Astrocyte (in vitro differentiated cells and primary cell): Measurements from ENCODE around the gene AOAH. TPM values are rescaled to one million over a fixed set of nuclear protein-coding genes. Genes with fewer than 3 reads are reported as not detected.

Source experiments
- DNase-seq: peaks from one replicate; pipeline ENCODE4 v3.0.0-alpha.2; 2010; ENCODE audit warnings: low read depth
- FAIRE-seq: peaks from 2 replicates; lab custom pipeline; 2011; peaks lifted over from hg19 to GRCh38; lab: Jason Lieb, UNC
- H2AFZ ChIP-seq: 2 replicates; pipeline ENCODE4 v1.6.0; 2012; ENCODE audit warnings: low read depth, low read length, inconsistent platforms
- H3K27ac ChIP-seq: 2 replicates; pipeline ENCODE4 v1.5.1; 2011; ENCODE audit warnings: low read depth, low read length, inconsistent platforms
- H3K27me3 ChIP-seq: 2 replicates; pipeline ENCODE4 v1.6.0; 2011; ENCODE audit warnings: low read length, inconsistent platforms; ENCODE audit not compliant: insufficient read depth
- H3K36me3 ChIP-seq: 2 replicates; pipeline ENCODE4 v1.5.1; 2011; ENCODE audit warnings: low read length, inconsistent platforms; ENCODE audit not compliant: insufficient read depth
- H3K4me1 ChIP-seq: 2 replicates; pipeline ENCODE4 v1.5.1; 2011; ENCODE audit warnings: low read length, inconsistent platforms; ENCODE audit not compliant: insufficient read depth
- H3K4me2 ChIP-seq: 2 replicates; pipeline ENCODE4 v1.6.0; 2012; ENCODE audit warnings: low read length, inconsistent platforms
- H3K4me3 ChIP-seq: 2 replicates; pipeline ENCODE4 v1.5.1; 2011; ENCODE audit warnings: low read depth, mild to moderate bottlenecking, low read length, inconsistent platforms; ENCODE audit not compliant: insufficient read depth
- H3K79me2 ChIP-seq: 2 replicates; pipeline ENCODE4 v1.6.0; 2012; ENCODE audit warnings: mild to moderate bottlenecking, low read length, inconsistent platforms; ENCODE audit not compliant: insufficient read depth
- H3K9ac ChIP-seq: 2 replicates; pipeline ENCODE4 v1.6.0; 2012; ENCODE audit warnings: mild to moderate bottlenecking, low read length, inconsistent platforms
- H3K9me3 ChIP-seq: 2 replicates; pipeline ENCODE4 v1.5.1; 2012; ENCODE audit warnings: low read depth, mild to moderate bottlenecking, low read length, inconsistent platforms; ENCODE audit not compliant: insufficient read depth
- H4K20me1 ChIP-seq: 2 replicates; pipeline ENCODE4 v1.6.0; 2012; ENCODE audit warnings: low read length, inconsistent platforms; ENCODE audit not compliant: insufficient read depth
- H3K27ac Mint-ChIP-seq: one replicate; pipeline ENCODE4 v1.8.0; 2021; ENCODE audit warnings: mild to moderate bottlenecking, mixed read lengths; ENCODE audit not compliant: unreplicated experiment
- H3K27me3 Mint-ChIP-seq: one replicate; pipeline ENCODE4 v1.8.0; 2021; ENCODE audit warnings: low read depth, mixed read lengths; ENCODE audit not compliant: unreplicated experiment
- H3K36me3 Mint-ChIP-seq: one replicate; pipeline ENCODE4 v1.8.0; 2021; ENCODE audit warnings: low read depth, mixed read lengths; ENCODE audit not compliant: unreplicated experiment
- H3K4me1 Mint-ChIP-seq: one replicate; pipeline ENCODE4 v1.8.0; 2021; ENCODE audit warnings: low read depth, mixed read lengths; ENCODE audit not compliant: unreplicated experiment
- H3K4me3 Mint-ChIP-seq: one replicate; pipeline ENCODE4 v1.8.0; 2021; ENCODE audit warnings: mild to moderate bottlenecking, moderate library complexity, mixed read lengths; ENCODE audit not compliant: unreplicated experiment
- H3K9me3 Mint-ChIP-seq: one replicate; pipeline ENCODE4 v1.8.0; 2021; ENCODE audit warnings: mild to moderate bottlenecking, mixed read lengths; ENCODE audit not compliant: unreplicated experiment
- CTCF ChIP-seq: IDR thresholded peaks from 2 replicates; pipeline ENCODE4 v1.5.1; 2011; ENCODE audit warnings: low read depth, mild to moderate bottlenecking, inconsistent platforms, low read length, moderate library complexity; ENCODE audit not compliant: insufficient read depth
- EZH2 ChIP-seq: IDR thresholded peaks from 2 replicates; pipeline ENCODE4 v1.6.1; 2012; ENCODE audit warnings: mild to moderate bottlenecking, low read length, inconsistent platforms; ENCODE audit not compliant: insufficient read depth
- total RNA-seq: library from RNA; stranded (reverse); gene quantifications from 2 replicates; pipeline ENCODE4 v1.2.1, GENCODE V29; 2021

Gene AOAH
- total RNA-seq, 1 donor from 2014 or later = not detected

DNA sequence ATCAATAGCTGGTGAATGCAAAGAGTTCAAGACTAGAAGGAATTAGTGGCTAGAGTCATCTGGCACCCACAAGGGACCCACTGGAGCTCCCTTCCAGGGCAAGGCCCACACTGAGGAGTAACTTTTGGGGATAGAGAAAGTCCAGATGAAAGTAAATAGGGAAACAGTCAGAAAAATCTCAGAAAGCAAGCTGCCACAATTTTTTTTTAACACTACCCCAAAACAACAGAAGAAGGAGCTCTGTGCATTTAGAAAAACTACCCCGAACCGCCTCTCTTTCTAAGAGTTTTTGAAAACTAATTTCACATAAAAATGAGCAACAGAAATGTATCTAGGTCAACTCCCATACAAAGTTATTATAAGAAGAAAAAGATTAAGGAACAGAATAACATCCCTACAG, 42.2 kb downstream of the AOAH start:
- Histone ChIP-seq H2AFZ (no peak overlapping the region), H3K79me2 (no peaks in the 10 kb centered on the region), H3K27ac (no peak overlapping the region), H3K9ac (no peak overlapping the region), H3K27me3 (no peaks in the 10 kb centered on the region), H3K4me2 (no peak overlapping the region), H4K20me1 (no peaks in the 10 kb centered on the region), H3K4me3 (no peak overlapping the region), H3K4me1 (peaks cover 9% of the 10 kb centered on the region), H3K36me3 (no peaks in the 10 kb centered on the region), H3K9me3 (no peaks in the 10 kb centered on the region)
- no peak for FAIRE-seq
- no peak for DNase-seq
- H3K27ac Mint-ChIP-seq = no peak overlapping the region
- peaks cover 45% of the 10 kb centered on the region for H3K4me1 Mint-ChIP-seq
- no peaks in the 10 kb centered on the region for H3K9me3 Mint-ChIP-seq
- no peak overlapping the region for H3K4me3 Mint-ChIP-seq
- no peaks in the 10 kb centered on the region for H3K27me3 Mint-ChIP-seq
- H3K36me3 Mint-ChIP-seq = no peaks in the 10 kb centered on the region
- TF ChIP-seq CTCF (no peak), EZH2 (no peak)

DNA sequence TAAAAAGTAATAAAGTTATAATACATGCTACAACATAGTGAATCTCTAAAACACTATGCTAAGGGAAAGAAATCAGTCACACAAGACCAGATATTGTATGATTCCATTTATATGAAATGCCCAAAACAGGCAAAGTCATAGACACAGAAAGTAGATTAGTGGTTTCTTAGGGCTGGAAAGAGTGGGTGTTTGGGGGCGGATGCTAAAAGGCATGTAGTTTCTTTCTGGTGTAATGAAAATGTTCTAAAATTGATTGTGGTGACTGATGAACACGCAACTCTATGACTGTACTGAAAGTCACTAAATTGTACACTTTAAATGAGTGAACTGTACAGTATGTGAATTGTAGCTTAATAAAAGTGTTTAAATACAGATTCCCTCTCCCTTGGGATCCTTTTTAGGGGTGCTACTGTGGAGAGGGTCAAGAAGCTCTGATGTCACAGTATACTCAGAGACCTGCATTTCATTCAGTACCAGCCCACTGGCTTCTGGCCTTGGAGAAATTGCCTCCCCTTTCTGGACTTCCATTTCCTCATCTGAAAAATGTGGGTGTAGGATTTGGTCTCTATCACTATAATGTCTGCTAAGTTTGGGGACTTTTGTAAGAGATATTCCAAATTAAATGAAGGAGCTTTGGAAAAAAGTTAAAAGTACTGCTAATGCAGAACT, 46.4 kb downstream of the AOAH start:
- no peaks in the 10 kb centered on the region for H3K9me3 Mint-ChIP-seq
- peaks cover 19% of the 10 kb centered on the region for H3K4me1 Mint-ChIP-seq
- no peak for TF ChIP-seq EZH2
- TF ChIP-seq CTCF = no peak
- no peaks in the 10 kb centered on the region for H3K36me3 ChIP-seq
- no peaks in the 10 kb centered on the region for H4K20me1 ChIP-seq
- H3K4me1 ChIP-seq = no peaks in the 10 kb centered on the region
- no peak overlapping the region for H3K9ac ChIP-seq
- no peak overlapping the region for H3K4me3 Mint-ChIP-seq
- H2AFZ ChIP-seq = no peak overlapping the region
- H3K27me3 ChIP-seq = no peaks in the 10 kb centered on the region
- no peak overlapping the region for H3K27ac ChIP-seq
- no peak for DNase-seq
- no peak overlapping the region for H3K4me3 ChIP-seq
- H3K27me3 Mint-ChIP-seq = no peaks in the 10 kb centered on the region
- no peaks in the 10 kb centered on the region for H3K36me3 Mint-ChIP-seq
- H3K79me2 ChIP-seq = no peaks in the 10 kb centered on the region
- no peaks in the 10 kb centered on the region for H3K9me3 ChIP-seq
- H3K4me2 ChIP-seq = no peak overlapping the region
- FAIRE-seq = no peak
- H3K27ac Mint-ChIP-seq = no peak overlapping the region

- Mint-ChIP-seq H3K36me3 (no peaks in the 10 kb centered on the region), H3K9me3 (no peaks in the 10 kb centered on the region), H3K4me3 (no peak overlapping the region), H3K27me3 (no peaks in the 10 kb centered on the region), H3K4me1 (peaks cover 17% of the 10 kb centered on the region), H3K27ac (no peak overlapping the region)
- H4K20me1 ChIP-seq = no peaks in the 10 kb centered on the region
- no peak overlapping the region for H3K4me3 ChIP-seq
- no peak overlapping the region for H3K4me2 ChIP-seq
- no peaks in the 10 kb centered on the region for H3K4me1 ChIP-seq
- H3K36me3 ChIP-seq = no peaks in the 10 kb centered on the region
- H3K27me3 ChIP-seq = no peaks in the 10 kb centered on the region
- no peak for TF ChIP-seq EZH2
- no peak for TF ChIP-seq CTCF
- H2AFZ ChIP-seq = no peak overlapping the region
- no peak for FAIRE-seq
- no peak for DNase-seq
- no peak overlapping the region for H3K27ac ChIP-seq
- no peaks in the 10 kb centered on the region for H3K9me3 ChIP-seq
- H3K9ac ChIP-seq = no peak overlapping the region
- H3K79me2 ChIP-seq = no peaks in the 10 kb centered on the region
Observed at GRCh38 chr7:36673703-36674102, 50.6 kb downstream of the AOAH start.
